ENCODE results near the gene KLF7.

Gene KLF7

DNA sequence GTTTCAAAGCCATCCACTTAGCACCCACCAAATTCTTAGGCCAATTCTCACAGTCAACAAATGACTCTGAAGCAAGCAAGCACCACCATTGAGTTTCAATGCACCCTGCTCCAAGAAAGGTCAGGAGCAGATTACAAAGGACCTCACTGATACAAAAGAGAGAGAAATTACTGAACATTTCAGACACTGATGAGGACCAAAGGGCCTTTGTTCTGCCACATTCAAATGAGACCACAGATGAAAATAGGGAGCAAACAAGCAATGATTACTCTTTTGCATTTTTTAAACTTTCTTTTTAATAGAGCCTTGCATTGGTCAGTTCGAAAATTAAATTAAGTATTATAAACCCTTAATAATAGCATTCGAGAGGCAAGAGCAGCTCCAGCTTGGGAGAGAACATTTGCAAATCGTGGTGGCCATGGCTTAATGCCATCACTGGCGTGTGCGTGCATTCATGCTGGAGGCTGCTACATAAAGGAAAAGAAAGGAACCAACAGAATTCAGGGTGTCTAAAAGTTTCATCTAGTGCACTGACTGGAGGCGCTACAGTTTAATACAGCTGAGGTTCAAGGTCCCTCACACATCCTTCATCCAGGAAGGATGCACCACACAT is 87.5 kb downstream of the KLF7 start:
- Histone ChIP-seq H3K36me3 (peaks cover 35 to 51% (median 41%) of the 10 kb centered on the region in 3 donors), H3K9me3 (no peaks in the 10 kb centered on the region), H3K27me3 (no peaks in the 10 kb centered on the region), H3K27ac (no peak overlapping the region), H3K4me1 (peaks cover 0 to 33% (median 8%) of the 10 kb centered on the region in 4 donors), H3K4me3 (no peak overlapping the region)
- TF ChIP-seq, protein P1, sequence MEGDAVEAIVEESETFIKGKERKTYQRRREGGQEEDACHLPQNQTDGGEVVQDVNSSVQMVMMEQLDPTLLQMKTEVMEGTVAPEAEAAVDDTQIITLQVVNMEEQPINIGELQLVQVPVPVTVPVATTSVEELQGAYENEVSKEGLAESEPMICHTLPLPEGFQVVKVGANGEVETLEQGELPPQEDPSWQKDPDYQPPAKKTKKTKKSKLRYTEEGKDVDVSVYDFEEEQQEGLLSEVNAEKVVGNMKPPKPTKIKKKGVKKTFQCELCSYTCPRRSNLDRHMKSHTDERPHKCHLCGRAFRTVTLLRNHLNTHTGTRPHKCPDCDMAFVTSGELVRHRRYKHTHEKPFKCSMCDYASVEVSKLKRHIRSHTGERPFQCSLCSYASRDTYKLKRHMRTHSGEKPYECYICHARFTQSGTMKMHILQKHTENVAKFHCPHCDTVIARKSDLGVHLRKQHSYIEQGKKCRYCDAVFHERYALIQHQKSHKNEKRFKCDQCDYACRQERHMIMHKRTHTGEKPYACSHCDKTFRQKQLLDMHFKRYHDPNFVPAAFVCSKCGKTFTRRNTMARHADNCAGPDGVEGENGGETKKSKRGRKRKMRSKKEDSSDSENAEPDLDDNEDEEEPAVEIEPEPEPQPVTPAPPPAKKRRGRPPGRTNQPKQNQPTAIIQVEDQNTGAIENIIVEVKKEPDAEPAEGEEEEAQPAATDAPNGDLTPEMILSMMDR (IDR thresholded peaks at IDR 0.05) = no peak
- intact Hi-C loops (cut with DNase I; ENCODE audit: low total_unique reads) = no loop called here
- DNase-seq = no peak

DNA sequence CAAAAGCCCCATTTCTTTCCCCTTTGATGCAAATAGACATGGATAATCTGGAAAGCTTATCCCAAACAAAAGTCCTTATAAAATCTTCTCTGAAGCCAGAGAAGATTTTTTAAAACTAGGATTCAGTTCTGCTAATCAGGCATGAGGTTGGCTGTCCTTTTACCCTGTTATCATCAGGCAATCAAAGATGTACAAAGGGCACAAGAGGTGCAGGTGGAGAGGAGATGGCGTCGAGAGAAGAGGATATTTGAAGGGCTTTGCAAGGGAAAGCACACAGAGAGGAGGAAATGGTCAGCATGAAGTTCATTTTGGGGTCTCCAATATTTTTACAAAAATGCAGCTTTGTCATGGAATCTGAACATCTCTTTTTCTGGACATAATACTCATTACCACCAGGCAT is 88.5 kb downstream of the KLF7 start:
- peaks cover 35 to 44% (median 35%) of the 10 kb centered on the region in 3 donors for H3K36me3 ChIP-seq
- intact Hi-C loops (cut with DNase I; ENCODE audit: low total_unique reads) = no loop called here
- TF ChIP-seq, protein P1 (IDR thresholded peaks at IDR 0.05) = no peak

DNA sequence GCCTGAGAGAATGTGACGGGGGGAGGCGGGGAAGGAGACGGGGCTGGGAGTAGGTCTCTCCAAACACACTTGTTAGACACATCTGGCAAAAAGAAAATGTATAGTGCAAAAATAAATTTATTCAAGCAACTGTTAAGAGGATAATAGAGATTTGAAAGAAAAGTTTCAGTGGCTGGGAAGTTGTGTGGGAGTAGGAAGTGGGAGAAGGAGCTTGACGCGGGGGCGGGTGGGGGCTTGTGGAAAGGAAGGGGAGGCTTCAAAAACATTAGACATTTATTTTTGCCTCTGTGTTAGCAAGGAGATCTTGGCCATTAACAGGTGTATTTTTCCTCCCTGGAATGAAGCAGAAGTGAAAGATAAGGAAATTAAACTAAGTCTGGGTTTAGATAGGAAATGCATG is 90.3 kb downstream of the KLF7 start:
- intact Hi-C loops (cut with DNase I; ENCODE audit: low total_unique reads) = no loop called here
- no peak overlapping the region for H3K27ac ChIP-seq
- H3K4me1 ChIP-seq = peaks cover 0 to 25% (median 6%) of the 10 kb centered on the region in 4 donors
- H3K9me3 ChIP-seq = no peaks in the 10 kb centered on the region
- no peaks in the 10 kb centered on the region for H3K27me3 ChIP-seq
- peaks cover 19 to 26% (median 20%) of the 10 kb centered on the region in 3 donors for H3K36me3 ChIP-seq
- no peak for DNase-seq
- TF ChIP-seq, protein P1 (IDR thresholded peaks at IDR 0.05) = no peak
- H3K4me3 ChIP-seq = no peak overlapping the region

More for the DNA sequence above, 88.5 kb downstream of the KLF7 start:
- Histone ChIP-seq H3K4me1 (peaks cover 0 to 25% (median 7%) of the 10 kb centered on the region in 4 donors), H3K4me3 (no peak overlapping the region), H3K27me3 (no peaks in the 10 kb centered on the region), H3K9me3 (no peaks in the 10 kb centered on the region), H3K27ac (no peak overlapping the region)
- no peak for DNase-seq

DNA sequence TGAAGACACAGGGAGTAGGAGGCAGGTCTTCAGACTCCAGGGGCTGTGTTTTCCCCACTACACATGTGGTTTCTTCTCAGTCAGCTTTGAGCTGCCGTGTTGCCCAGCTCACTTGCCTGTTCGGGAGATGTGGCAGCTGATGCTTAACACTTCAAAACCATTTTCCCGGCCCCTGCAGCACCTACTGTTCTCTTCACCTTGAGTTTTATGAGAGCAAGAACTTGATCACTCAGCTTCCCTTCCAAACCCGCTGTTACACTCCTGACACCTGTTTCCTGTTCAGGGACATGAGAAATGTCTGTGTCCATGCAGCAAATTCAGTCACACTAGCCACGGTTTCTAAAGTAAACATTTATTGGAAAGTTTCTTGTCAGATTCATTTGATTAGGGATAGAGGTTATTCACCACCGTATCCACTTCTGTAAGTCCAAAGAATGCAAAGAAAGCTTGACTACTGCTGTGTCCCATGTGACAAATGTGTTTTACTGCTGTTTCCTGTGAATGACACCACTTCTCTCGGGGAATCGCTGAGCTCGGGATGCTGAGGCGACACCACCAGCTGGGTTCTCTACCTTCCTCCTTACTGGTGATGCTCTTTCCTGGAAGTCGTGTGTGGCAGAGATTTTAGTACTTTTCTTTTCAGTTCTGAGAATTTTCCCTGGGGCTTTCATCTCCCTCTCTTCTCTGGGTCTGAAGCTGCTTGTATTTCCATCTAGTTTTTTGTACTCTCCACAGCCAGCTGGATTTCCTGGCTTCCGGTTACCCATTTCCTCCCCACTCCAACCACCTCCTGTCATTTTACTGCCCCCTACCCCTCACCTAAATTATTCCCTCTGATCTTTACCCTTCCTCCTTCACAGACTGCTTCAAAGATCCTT is 91.7 kb downstream of the KLF7 start:
- H3K4me1 ChIP-seq = peaks cover 0 to 25% (median 6%) of the 10 kb centered on the region in 4 donors
- intact Hi-C loops (cut with DNase I; ENCODE audit: low total_unique reads) = no loop called here
- no peak overlapping the region for H3K4me3 ChIP-seq
- peaks cover 5 to 13% (median 6%) of the 10 kb centered on the region in 3 donors for H3K36me3 ChIP-seq
- TF ChIP-seq, protein P1 (IDR thresholded peaks at IDR 0.05) = no peak
- H3K27me3 ChIP-seq = no peaks in the 10 kb centered on the region
- DNase-seq = no peak
- no peaks in the 10 kb centered on the region for H3K9me3 ChIP-seq
- H3K27ac ChIP-seq = no peak overlapping the region

DNA sequence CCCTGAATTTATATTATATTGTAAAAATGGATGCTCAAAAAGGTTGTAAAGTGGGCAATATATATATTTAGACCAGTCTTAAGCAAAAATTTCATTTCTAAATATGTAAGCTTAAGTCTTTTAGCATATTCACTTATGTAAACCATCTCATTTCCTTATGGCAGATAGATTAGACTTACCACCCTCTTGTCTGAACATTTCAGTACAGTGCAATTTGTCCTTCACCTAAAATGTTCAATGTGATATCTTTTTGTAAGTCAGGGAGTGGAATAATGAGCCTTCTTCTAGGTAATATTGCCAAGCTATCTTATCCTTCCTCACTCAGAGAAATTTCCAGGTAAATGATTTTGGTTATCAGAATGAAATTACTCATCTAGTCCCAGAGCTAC is 92.3 kb downstream of the KLF7 start:
- Histone ChIP-seq H3K36me3 (peaks cover 5 to 8% (median 5%) of the 10 kb centered on the region in 3 donors), H3K27me3 (no peaks in the 10 kb centered on the region), H3K4me1 (peaks cover 0 to 25% (median 6%) of the 10 kb centered on the region in 4 donors), H3K4me3 (no peak overlapping the region), H3K9me3 (no peaks in the 10 kb centered on the region), H3K27ac (no peak overlapping the region)
- DNase-seq = no peak
- TF ChIP-seq, protein P1 (IDR thresholded peaks at IDR 0.05) = no peak
- intact Hi-C loops (cut with DNase I; ENCODE audit: low total_unique reads) = no loop called here
